HG02623 (cell line): ENCODE data around the gene CDX2.

Experiments
- ATAC-seq: cut with Tn5 transposase; IDR thresholded peaks from one replicate; pipeline ENCODE4 v1.9.1; 2021; ENCODE audit warnings: moderate library complexity; ENCODE audit not compliant: unreplicated experiment

Gene CDX2

DNA sequence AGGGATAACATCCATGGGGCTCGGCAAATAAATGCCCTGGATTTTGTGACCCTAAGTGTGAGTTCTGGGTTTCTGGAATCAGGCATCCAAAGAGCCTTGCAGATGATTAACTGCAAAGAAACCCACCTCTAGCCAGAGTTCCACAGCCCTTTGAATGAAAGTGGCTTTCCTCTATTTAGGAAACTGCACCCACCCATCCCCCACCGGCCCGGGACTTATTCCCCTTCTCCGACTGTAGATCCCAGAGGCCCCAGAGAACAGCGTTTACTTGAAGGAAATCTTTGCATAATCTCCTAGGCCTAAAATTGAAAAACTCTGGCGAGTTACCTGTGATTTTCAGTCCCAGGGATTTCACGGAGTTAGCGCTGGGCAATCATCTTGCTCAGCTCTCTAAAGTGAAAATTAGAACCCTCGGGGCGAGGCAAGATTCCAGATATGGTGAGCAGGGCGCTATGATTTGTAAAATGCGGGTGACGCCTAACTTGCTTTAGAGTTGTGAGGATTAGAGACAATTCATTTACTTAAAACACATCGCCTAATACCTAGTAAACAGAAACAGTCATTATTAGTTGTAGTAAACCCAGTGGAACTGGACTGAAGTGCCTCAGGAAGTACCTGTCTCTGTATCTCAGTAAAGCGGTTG, 10.0 kb upstream of the CDX2 start:
- ATAC-seq, result no peak

DNA sequence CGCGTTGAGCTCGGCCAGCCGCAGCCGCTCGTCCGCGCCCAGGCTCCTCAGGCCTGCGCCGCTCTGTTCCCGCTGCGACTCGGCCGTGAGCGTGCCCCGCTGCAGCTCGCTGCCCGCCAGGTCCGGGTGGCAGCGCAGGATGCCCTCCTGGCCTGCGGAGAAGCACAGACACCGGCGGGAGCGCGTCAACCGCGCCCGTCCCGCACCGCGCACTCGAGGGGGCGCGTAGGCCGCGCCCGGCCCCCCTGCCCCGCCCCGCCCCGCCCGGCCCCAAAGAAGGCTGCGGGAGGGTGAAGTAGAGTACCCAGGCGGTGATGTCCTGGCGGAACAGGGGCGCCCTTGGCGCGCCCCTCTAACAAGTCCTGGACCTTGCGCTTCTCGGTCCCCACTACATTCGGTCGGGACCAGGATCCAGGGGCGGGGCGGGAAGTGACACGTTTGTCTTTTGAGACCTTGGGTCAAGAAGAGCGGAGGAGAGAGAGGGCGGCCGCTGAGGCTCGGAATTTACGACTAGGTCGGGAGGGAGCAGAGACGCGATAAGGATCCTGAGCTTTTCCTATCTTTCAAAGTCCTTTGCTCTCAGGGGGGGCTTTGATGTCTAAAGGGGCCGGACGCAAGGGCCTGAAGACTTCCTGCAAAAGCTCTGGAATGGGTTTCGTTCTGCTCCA, 9.3 kb upstream of the CDX2 start:
- no peak for ATAC-seq

GRCh38 chr13:27977476-27978300, 8.6 kb upstream of the CDX2 start:
- no peak for ATAC-seq

- ATAC-seq, result no peak
Measured at GRCh38 chr13:27976362-27977091, 7.4 kb upstream of the CDX2 start.

GRCh38 chr13:27975564-27976361, 6.6 kb upstream of the CDX2 start:
- ATAC-seq, result no peak

DNA sequence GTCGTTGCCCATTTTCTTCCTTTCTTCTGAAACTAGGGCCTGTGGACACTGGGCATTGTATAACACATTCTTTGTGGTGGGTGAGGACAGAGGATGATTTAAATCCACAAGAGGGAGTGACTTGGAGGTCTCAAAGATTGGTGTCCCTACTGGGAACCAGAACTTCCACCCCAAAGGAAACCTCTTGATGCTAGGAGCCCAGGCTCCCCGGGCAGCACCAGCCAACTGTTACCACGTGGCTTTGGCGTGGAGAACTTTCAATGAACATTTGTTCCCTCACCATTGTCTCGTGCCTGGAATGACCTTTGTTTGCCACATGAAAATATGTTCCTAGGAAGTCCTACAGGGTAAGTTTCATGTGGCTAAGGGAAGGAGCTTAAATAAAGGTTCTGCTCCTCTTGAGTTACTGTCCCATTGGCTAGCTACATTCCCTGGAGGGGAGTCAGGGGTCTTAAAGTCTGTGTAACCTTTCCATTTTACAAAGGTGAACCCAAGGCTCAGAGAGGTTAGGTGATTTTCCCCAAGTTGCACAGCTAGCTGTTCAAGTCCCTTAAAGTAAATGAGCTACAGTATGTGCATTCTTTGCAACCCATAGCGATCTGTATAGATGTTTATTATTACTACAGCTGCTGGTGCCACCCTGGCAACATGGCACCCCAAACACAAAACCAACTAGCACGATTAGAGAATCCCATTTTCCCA, 5.0 kb upstream of the CDX2 start:
- ATAC-seq, result no peak

GRCh38 chr13:27973291-27973690, 4.2 kb upstream of the CDX2 start:
- no peak for ATAC-seq

DNA sequence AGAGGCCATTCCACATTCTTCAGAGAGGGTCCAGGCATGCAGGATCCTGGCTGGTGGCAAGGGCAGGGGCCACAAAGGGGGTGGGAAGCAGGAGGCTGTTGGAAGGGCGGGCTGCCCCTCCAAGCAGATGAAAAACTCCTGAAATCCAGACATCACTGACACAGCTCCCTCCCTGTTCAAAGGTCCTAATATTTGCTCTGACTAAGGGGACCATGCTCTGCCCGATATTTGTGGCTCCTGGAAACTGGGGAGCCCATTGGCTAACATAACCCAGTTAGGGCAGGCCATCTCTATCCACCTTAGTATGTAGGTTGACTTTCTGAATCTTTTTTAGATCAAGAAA, 3.3 kb upstream of the CDX2 start:
- no peak for ATAC-seq

GRCh38 chr13:27971776-27972477, 2.8 kb upstream of the CDX2 start:
- ATAC-seq, result no peak

DNA sequence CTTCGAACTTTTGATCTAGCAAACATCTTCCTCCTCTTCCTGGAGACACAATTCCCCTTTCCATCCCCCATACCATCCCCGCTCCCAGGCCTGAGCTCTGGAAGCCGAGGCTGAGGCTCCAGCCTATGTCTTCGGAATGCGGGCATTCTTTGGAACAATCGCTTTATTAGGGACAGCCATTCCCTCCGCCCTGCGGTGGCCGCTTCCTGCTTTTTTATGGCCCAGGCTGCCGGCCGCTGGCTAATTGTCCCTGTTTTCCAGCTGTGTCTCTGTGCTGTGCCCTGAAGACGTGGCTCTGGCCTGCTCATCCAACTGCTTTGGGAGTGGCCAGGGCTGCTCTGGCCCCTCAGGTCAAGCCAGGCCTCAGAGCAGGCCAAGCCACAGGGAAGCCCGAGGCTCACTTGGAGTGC, 2.1 kb upstream of the CDX2 start:
- ATAC-seq, result no peak

DNA sequence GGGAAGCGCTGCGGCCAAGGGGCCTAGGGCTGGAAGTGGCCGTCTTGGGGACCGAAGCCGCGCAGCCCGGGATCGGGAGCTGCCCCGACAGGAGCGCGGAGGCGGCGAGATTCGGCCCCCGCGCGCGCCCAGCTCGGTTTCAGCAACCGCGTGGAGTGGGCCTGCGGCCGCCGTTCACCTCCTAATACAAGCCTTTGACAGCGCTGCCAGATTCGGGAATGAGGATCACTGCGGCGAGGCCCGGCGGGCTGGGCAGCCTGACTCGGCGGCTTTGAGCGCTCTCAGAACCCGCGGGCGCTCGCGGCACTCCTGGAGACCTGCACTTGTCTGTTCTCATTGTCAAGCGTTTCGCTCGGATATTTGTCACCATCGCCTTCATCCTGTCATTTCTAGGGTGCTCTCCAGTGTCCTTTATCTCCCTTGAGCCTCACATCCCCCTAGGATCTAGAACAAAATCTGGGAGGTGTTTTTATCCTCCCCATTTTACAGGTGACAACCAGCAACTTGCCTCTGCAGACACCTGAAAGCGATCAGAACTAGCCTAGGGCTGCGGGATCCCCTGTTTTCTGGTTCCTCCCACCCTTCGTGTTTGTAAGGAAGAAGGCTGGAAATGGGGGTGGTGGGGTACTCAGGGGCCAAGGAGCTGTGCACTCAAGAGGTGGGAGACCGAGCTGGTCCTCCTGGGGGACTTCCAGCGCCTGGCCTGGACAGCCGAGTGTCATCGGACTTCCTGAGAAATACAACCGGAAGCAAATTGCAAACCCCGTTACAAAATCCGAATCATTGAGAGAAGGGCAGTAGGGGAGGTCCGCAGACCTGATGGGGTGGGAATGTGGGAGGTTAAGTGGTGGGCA, 1.5 kb upstream of the CDX2 start:
- ATAC-seq, result no peak

DNA sequence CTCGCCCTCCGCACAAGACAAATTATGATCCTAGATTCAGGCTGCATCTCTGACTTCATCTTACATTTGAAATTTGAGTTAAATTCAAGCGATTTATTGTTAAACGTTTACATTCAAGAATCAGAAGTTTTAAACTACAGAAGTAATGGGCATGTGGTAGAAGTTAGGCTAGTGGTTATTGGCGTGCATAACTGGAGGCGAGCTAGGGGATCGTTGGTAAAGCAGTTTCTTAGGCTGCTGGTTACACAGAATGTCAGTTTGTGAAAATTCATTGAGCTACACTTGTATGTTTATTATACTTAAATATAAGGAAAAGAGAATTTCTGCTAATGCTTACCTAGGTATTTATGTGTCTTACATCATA, 733 bp upstream of the CDX2 start:
- no peak for ATAC-seq

- ATAC-seq, result no peak
Measured at GRCh38 chr13:27968316-27969081, 616 bp downstream of the CDX2 start.

DNA sequence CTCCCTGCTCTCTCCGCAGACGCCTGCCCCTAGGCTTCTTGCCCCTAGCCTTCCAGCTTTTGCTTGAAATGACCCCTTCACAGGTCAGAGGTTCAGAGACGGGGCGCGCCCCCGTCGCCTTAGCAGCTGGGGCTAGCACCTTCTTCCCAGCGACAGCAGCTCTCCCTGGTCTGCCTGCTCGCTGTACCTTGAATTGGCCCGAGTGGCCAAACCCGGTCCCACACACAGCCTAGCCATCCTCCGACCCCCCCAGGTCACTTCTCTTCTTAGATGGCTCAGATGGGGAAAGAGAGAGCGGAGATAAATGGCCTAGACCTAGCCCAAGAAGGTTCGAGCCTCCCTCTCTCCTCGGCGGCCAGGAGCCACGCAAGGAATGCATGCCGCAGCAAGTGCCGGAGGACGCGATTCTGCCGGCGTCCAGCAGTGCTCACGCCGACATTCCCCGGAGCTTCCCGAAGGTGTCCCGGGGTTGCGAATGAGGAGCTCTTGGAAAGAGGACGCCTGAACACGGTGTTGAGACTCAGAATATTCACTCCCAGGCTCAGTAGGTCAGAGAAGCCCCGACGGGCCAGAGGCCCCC, 1.3 kb downstream of the CDX2 start:
- no peak for ATAC-seq

- no peak for ATAC-seq
Measured at GRCh38 chr13:27967203-27967735, 1.8 kb downstream of the CDX2 start.

GRCh38 chr13:27966641-27967202, 2.4 kb downstream of the CDX2 start:
- no peak for ATAC-seq
